Colon (tissue), 2 donors: ENCODE data around the gene OSBP.
"Not testable (repeated sequence)": the region's sequence is repeated elsewhere in the genome, so short reads cannot be mapped to it uniquely, and the experiment has no call there.

Experiments used
- FAIRE-seq: peaks from 2 replicates; lab custom pipeline; 2012; peaks lifted over from hg19 to GRCh38; lab: Jason Lieb, UNC
- donor health status: control.
- donor health status: control.

The OSBP gene, protein sequence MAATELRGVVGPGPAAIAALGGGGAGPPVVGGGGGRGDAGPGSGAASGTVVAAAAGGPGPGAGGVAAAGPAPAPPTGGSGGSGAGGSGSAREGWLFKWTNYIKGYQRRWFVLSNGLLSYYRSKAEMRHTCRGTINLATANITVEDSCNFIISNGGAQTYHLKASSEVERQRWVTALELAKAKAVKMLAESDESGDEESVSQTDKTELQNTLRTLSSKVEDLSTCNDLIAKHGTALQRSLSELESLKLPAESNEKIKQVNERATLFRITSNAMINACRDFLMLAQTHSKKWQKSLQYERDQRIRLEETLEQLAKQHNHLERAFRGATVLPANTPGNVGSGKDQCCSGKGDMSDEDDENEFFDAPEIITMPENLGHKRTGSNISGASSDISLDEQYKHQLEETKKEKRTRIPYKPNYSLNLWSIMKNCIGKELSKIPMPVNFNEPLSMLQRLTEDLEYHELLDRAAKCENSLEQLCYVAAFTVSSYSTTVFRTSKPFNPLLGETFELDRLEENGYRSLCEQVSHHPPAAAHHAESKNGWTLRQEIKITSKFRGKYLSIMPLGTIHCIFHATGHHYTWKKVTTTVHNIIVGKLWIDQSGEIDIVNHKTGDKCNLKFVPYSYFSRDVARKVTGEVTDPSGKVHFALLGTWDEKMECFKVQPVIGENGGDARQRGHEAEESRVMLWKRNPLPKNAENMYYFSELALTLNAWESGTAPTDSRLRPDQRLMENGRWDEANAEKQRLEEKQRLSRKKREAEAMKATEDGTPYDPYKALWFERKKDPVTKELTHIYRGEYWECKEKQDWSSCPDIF

DNA sequence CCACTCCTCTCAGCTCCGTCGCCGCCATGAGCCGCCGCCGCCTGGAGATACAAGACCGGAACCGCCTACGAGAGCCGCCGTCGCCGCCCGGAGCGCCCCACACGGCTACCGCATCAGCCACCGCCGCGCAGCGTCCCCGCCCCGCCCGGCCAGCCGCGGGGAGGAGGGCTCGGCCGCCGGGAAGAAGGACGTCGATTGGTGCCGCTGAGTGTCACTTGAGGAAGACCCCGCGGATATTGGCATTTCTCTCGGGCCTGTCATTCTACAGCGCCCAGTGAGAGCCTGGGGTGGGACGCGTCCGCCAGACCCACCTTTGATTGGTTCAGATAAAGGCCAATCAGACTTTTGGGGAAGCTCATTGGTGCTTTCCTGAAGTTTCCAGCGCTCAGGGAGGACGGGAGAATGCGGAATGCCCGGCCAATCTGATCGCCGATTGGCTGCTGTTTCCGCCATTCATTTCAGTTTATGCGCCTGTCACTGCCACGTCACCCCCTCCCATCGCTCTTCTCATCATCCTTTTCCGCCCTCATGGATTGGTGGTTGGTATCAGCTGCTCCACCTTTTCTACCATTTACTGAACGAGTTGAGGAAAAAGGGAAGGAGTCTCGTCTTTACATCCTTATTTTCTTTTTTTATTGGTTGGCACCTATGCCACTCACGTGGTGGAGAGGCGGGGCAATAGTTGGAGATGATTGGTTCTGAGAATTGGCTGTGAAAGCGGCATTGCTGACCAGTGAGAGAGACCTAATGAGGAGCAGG lies at the start of gene OSBP:
OSBP (minus strand) TSS at position 138 of the 759 bp plus-strand sequence; CDS start at position 28, 110 bp downstream.
- peak; percentile 96 for FAIRE-seq

DNA sequence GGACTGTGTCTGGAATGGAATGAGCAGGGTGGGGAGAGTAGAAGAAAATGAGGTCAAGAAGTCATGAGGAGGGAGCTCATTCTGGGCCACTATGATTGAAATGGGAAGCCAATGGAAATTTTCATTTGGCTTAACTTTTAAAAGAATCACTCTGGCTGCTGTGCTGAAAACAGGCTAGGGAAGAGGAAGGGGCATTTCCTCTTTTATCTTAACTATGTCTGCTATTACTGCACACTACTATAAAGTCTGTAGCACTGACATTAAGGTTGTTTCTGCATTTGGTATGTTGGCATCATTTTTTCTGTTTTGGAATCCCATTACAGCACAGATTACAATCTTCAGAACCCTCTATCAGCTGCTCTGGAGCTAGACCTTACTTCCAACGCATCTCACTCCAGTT lies 45.0 kb upstream of the OSBP start:
- no peak for FAIRE-seq

DNA sequence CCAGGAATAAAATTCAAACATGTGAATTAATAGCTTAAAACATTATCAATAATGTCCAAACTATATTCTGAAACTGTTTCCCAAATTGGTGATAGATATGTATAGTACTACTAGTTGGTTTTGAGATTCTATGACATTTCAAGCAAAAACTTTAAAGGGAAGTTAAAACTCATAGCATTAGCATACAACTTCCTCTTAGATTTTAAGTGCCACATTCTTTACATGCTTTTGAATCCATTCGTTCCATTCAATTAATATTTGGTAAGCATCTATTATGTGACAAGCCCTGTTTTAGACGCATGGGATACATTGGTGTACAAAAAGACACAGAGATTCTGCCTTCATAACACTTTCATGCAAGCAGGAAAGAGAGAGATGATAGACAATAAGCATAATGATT lies 44.4 kb upstream of the OSBP start:
- no peak for FAIRE-seq

DNA sequence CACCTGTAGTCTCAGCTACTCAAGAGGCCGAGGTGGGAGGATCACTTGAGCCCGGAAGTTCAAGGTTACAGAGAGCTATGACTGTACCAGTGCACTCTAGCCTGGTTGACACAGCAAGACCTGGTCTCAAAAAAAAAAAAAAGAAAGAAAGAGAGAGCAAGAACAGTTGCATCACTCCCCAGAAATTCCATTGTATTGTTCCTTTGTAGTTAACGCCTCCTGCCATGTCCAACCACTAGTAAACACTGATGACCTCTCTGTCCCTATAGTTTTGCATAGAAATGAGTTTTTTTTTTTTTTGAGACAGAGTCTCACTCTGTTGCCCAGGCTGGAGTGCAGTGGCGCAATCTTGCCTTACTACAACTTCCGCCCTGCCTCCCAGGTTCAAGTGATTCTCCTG lies 42.5 kb upstream of the OSBP start:
- no peak for FAIRE-seq

DNA sequence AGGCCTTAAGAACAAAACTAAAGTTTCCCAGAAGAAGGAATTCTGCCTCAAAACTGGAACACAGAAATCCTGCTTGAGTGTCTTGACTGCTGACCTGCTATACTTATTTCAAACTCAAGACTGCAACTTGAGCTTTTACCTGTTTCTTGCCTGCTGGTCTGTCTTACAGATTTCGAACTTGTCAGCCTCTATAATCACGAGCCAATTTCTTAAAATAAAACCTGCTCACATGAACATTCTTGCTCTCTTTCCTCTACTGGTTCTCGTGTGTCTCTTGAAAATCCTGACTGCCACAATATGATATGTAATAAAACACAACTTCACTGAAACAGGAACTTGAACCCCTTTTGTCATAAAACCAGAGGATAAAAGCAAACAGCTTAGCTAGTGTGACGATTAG lies 39.3 kb upstream of the OSBP start:
- no peak for FAIRE-seq

DNA sequence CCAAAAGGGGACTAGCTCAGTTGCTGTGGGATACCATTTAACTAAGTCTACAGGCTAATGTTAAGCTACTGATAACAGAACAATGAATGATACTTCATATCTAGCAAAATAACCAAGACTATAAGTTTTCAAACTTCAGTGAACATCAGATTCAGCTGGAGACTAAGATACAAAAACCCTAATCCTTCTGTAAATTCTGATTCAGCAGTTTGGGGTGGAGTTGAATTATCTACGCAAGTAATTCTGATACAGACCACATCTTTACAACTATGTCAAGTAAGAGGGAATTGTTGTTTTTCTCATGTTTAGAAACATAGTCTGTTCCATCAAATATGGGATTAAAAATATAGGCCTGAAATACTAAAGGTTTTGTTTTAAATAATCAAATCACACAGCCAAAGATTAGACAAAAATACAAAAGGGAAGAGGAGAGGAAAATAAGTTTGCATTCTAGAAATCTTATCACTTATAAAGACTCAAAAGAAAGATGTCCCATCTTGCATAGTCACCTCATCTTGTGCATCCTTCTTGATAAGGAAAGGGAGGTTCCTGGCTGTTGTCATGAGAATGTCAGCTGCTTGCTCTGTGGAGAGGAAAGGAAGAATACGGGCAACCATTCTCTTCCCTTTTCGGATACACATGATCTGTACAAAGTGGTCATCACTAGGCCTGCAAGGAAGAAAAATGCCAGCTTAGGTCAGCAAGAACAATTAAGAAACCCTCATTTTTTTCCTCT lies 31.8 kb upstream of the OSBP start:
- FAIRE-seq, result no peak

DNA sequence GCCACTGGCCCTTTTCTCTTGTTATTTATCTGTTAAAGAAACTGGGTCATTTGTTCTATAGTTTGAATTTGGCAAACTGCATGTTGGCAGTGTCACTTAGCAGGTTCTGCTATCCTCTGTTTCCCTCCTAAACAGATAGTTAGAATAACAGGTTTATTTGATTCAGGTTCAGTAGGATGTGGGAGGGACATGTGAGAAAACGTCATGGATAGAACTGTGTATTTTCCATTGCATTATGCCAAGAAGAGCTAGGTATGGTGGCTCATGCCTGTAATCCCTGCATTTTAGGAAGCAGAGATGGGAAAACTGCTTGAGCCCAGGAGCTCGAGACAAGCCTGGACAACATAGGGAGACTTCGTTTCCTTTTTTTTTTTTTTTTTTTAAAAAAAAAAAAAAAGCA lies 29.0 kb upstream of the OSBP start:
- no peak for FAIRE-seq

DNA sequence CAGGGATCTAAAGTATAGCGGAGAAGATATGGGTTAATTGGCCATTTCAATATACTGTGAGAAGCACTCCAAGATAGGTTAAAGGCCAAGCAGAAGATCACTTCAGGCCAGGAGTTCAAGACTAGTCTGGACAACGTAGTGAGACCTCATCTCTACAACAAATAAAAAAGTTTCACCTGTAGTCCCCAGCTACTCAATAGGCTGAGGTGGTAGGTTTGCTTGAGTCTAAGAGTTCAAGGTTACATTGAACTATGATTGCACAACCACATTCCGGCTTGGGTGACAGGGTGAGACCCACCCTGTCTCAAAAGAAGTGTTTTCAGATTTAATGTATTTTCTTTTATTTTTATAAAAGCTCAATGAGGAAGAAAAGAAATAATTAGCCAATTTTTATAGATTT lies 27.8 kb upstream of the OSBP start:
- FAIRE-seq, result no peak

DNA sequence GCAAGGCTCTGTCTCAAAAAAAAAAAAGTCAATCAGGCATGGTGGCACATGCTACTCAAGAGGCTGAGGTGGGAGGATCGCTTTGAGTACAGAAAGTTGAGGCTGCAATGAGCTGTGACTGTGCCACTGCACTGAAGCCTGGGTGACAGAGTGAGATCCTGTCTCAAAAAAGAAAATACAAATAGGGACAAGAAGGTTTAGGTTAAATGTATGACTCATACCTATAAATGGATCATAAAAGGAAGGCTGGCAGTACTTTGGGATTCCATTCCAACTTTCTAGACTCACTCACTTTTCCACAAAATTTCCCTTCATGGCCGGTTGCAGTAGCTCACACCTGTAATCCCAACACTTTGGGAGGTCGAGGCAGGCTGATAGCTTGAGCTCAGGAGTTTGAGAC lies 25.6 kb upstream of the OSBP start:
- FAIRE-seq, result no peak

DNA sequence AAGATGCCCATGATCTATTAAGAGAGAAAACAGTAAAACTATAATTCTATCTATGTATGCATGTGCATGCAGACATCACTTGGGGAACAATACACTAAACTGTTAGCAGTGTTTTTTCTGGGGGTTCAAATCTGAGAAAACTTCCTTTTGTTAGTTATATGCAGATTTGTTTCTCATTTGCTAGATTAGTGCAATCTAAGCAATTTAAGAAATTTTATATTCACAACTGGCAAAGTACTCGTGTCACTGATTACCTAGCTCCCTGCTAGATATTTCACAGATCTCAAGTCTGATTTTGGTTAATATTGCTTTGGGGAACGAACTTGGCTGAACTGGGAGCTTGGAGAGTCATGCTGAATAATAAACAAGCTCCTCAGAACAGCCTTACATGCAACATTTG lies 14.9 kb upstream of the OSBP start:
- no peak for FAIRE-seq

DNA sequence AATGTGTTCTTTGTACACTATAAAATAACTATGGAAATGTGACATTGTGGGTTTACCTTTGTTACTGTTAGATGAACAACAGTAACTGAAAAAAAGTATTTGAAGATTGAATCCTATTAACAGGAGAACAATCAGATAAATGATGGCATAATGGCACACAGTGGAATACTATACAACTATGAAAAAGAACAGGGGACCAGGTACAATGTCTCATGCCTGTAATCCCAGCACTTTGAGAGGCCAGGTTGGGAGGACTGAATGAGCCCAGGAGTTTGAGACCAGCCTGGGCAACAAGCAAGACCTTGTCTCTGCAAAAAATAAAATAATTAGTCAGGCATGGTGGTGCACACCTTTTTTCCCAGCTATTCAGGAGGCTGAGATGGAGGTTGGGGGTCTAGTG lies 14.4 kb upstream of the OSBP start:
- no peak for FAIRE-seq

DNA sequence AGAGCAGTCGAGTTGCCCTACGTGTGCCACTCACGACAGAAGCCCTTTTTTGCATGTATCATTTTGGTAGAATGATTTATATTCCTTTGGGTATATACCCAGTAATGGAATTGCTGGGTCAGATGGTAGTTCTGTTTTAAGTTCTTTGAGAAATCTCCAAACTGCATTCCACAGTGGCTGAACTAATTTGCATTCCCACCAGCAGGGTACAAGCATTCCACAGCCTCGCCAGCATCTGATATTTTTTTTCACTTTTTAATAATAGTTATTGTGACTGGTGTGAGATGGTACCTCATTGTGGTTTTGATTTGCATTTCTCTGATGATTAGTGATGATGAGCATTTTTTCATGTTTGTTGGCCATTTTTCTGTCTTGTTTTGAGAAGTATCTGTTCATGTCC lies 11.4 kb upstream of the OSBP start:
- not testable (repeated sequence) for FAIRE-seq

DNA sequence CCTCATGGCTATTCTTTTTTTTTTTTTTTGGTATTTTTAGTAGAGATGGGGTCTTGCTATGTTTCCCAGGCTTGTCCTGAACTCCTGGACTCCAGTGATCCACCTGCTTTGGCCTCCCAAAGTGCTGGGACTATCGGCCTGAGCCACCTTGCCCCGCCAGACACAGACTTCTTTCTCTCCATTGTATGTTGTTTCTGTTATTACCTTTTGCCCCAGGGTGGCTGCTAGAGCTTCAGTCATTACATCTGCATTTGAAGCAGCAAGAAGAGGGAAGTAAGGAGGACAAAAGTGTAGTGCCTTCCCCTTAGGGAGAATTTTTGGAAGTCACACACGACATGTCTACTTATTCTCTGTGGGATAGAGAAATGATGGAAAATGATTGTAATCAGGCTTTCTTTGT lies 10.1 kb upstream of the OSBP start:
- FAIRE-seq, result no peak

DNA sequence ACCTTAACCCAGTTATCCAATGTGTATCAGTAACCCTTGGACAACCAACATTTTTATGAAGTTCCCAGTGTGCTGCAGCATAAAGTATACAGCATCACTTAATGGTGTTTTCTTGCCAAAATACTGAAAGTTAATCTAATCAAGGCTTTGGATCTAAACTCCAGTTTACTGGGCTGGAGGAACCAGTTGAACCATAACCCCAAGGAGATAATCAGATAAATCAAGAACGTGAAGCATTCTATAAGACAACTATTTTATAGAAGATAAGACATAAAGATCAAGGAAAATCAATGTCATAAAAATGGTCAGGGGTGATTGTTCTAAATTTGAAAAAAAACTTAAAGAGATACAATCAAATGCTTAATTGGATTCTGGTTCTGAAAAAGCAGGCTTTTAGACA lies 2.3 kb upstream of the OSBP start:
- FAIRE-seq, result no peak

DNA sequence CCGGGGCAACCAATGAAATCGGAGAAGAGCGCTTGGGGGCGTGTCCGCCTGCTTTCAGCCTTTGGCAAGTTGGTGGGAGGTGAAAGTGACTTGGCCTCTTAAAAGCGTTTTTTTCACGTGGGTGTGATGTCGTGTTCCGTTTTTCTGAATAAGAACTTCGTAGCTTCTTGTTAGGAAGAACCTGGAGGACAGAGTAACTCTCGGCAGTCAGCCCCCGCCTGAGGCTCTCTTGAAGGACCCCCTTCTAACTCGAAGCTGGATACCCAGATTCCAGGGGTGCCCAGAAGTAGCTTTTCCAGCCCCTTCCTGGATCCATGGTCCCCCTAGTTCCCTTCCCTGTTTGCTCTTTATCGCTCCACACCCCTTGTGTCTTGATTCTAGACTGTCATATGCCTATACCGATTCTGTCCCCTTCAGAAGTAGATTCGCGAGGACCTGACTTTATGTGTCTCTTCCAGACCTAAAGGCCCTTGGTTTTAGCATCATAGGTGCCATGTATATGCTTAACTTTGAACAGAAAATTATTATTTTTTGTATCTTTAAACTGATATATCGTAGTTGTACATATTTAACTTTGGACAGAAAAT lies 915 bp upstream of the OSBP start:
- no peak for FAIRE-seq

DNA sequence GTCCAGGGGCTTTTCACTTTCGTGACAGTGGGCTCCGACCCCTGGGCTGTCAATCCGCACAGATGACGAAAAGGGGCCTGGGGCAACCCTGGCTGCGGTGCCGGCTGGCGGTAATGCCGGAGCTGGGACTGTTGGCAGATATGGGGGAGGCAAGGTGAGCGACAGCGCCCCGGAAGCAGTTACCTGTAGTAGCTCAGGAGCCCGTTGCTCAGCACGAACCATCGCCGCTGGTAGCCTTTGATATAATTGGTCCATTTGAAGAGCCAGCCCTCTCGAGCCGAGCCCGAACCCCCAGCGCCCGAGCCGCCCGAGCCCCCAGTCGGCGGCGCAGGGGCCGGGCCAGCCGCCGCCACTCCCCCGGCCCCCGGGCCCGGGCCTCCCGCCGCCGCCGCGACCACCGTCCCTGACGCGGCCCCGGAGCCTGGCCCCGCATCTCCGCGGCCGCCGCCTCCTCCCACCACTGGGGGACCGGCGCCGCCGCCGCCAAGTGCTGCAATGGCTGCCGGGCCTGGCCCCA lies 396 bp downstream of the OSBP start:
- no peak for FAIRE-seq

DNA sequence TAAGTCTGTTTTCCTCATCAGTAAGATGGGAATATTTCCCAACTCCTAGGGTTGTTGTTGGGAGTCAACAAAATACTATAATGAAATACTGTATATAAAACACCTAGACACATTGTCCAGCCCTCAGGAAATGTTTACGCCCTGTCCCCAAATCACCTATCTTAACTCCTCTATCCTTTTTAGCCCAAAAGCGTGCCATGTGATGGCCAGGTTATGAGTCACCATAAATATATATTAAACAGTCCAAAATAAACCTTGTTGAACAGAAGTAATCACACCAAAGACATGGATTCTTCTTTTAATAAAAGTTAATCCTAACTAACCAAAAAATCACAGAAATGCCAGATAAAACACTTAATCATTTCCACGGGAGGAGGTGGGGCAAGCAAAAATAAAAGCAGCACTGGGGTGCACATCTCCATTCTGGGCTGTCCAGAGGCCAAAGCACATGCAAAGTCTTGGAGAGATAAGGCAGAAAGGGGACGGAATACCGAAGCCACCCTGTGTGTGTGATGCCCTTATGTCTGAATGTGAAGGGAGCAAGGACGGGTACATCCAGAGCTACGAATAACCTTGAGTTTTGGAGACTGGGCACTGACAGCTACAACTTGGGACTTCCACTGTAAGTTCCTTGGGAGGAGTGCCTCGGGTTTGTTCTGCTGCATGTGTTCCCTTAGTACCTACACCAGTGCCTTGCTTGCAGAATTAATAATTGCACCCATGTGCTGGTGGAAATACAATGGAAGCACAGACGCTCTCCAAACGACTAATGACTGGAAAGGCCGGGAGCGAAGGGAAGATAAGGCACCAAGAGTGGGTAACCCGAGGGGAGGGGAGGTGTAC lies 1.1 kb downstream of the OSBP start:
- FAIRE-seq, result no peak

DNA sequence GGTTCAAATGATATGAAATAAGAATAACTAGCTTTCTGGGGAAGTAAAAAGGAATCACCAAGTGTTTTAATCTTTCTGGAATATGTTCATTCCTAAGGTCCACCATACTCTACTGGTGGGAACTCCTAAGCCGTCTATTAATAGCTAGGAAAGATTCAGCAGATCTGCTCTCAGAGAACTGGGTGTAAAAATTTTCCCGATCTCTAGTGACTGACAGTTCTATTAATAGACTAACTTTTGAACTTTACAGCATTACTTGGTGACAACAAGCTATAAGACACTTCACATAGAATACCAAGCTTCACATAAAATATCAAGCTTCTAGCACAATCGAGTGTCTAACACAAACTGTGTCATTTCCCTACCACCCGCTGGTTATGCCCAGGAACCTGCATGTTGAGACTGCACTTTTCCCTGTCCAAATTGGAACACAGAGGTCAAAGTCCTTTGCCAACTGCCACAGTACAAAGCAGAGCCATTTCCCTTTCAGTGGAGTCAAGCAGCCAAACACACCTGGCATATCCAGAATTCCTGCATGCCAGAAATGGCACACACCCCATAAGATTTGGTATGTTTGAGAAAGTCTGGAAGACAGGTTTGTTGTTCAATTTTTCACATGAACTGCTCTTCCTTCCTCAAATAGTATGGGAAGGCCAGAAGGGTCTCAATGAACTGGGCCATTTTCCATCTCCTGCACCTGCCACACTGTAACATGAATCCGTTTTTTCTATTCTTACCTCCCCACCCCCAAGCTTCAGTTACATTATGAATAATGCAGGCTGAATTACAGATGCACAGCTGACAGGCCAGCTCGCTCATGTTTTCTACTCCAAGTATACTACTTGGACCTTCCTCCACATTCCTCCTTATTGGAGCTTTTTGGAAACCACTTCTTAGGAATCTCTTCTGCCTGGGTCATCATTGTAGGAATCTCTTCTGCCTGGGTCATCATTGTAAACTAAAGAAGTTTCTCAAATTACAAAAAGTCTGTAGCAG lies 3.7 kb downstream of the OSBP start:
- no peak for FAIRE-seq

DNA sequence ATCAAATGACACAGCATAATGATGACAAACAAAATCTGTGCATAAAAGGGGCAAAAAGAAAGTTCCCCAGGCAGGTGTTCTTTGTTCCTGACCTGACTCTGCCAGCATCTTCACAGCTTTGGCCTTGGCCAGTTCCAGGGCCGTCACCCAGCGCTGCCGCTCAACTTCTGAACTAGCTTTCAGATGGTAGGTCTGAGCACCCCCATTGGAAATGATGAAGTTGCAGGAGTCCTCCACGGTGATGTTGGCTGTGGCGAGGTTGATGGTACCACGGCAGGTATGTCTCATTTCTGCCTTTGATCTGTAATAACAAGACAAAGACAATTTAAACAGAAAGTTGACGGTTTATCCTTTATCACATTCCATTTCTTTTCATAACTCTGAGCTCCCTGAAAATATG lies 5.3 kb downstream of the OSBP start:
- no peak for FAIRE-seq
